ENCODE results near the gene TPRG1L. TPM values are rescaled to one million over a fixed set of nuclear protein-coding genes. Genes with fewer than 3 reads are reported as not detected.

TPRG1L gene
- total RNA-seq, 1 experiment from 2014 or later, result 24.0 TPM

DNA sequence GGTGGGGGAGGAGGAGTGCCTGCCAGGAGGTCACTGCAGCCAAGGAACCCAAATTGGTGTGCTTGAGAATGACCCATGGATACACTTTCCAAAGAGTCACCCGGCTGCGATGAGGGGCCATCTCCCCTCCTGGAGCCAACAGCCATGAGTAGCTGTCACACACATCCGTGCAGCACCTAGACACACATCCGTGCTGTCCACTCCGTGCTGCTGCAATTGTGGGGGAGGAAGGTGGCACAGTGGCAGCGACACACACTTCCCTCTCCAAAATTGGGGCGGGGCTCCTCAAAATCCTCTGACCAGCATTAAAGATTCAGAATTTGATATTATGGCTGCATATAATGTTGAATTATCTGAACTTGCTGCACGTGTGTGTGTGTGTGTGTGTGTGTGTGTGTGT, 43.3 kb downstream of the TPRG1L start:
- H3K27ac Mint-ChIP-seq, result no peak overlapping the region
- H3K23ac ChIP-seq (ENCODE audit: insufficient read length, low read depth, low read length), result no peak overlapping the region
- DNase-seq, result no peak

More for the DNA sequence above, 43.3 kb downstream of the TPRG1L start:
- Mint-ChIP-seq H3K4me3 (no peak overlapping the region), H3K9me3 (no peaks in the 10 kb centered on the region), H3K27me3 (ENCODE audit: low read depth) (peaks cover 46% of the 10 kb centered on the region), H3K36me3 (ENCODE audit: insufficient read depth in 1 of 3, low read depth in 3 of 3) (no peaks in the 10 kb centered on the region), H3K4me1 (peaks cover 21 to 43% of the 10 kb centered on the region in 2 experiments)
- H2BK12ac ChIP-seq (ENCODE audit: insufficient read length, low read depth, low read length), result no peak overlapping the region
- H3T11ph ChIP-seq (ENCODE audit: low read length), result no peak overlapping the region
- H4K91ac ChIP-seq (ENCODE audit: insufficient read length, low read depth, low read length), result no peak overlapping the region
- H3K27ac ChIP-seq (ENCODE audit: insufficient read length, low read depth, low read length), result no peak overlapping the region
- H3K9me3 ChIP-seq (ENCODE audit: control insufficient read depth, low read depth, low read length), result no peaks in the 10 kb centered on the region
- no CpG with 5 or more reads among the region's 8 CpGs for WGBS (ENCODE audit: extremely low coverage, insufficient read length, low lambda C conversion rate)
- H3K23me2 ChIP-seq (ENCODE audit: insufficient read length, low read depth, low read length, poor library complexity, severe bottlenecking), result no peaks in the 10 kb centered on the region
- H3K4me1 ChIP-seq (ENCODE audit: insufficient read depth, low read length), result no peaks in the 10 kb centered on the region
- H4K5ac ChIP-seq (ENCODE audit: insufficient read length, low read depth, low read length), result no peak overlapping the region
- no peaks in the 10 kb centered on the region for H3K79me2 ChIP-seq (ENCODE audit: insufficient read depth, low read length)
- H2BK120ac ChIP-seq (ENCODE audit: low read depth, low read length, poor library complexity, severe bottlenecking), result no peak overlapping the region
- no peak overlapping the region for H3K14ac ChIP-seq (ENCODE audit: insufficient read depth, low read length)
- TF ChIP-seq CTCF (conservative IDR thresholded peaks at IDR 0.05), result no peak
- no peak overlapping the region for H3K56ac ChIP-seq (ENCODE audit: insufficient read length, low read depth, low read length)
- no peaks in the 10 kb centered on the region for H4K20me1 ChIP-seq (ENCODE audit: control insufficient read depth, insufficient read depth, insufficient read length)
- H3K9ac ChIP-seq (ENCODE audit: extremely low read depth, insufficient read length, low read length), result no peak overlapping the region
- no peak overlapping the region for H2BK15ac ChIP-seq (ENCODE audit: low read depth, low read length)
- no peak overlapping the region for H3K4ac ChIP-seq (ENCODE audit: low read depth, low read length)
- no peaks in the 10 kb centered on the region; the same call in 1 of the 2 replicates for H3K27me3 ChIP-seq (ENCODE audit: insufficient read depth, low read length)
- H2BK20ac ChIP-seq (ENCODE audit: low read depth, low read length, poor library complexity, severe bottlenecking), result no peak overlapping the region
- H4K8ac ChIP-seq (replicated peaks; ENCODE audit: insufficient read length, low read depth, low read length), result no peak overlapping the region
- no peak overlapping the region for H2AK5ac ChIP-seq (ENCODE audit: insufficient read length, low read length)
- H3K4me2 ChIP-seq (ENCODE audit: insufficient read depth, insufficient read length, low read length), result no peak overlapping the region
- H2BK5ac ChIP-seq (ENCODE audit: insufficient read length, low read length), result no peak overlapping the region
- no peak overlapping the region for H3K18ac ChIP-seq (ENCODE audit: insufficient read length, low read depth, low read length)
- H2AFZ ChIP-seq (ENCODE audit: low read length), result no peak overlapping the region
- no peaks in the 10 kb centered on the region for H3K79me1 ChIP-seq (ENCODE audit: insufficient read depth, low read depth, low read length, poor library complexity, severe bottlenecking)

Data from H9 (cell line).